Effector memory CD8-positive, alpha-beta T cell (primary cell): Measurements from ENCODE around the gene RUFY1.

Experiments
- ATAC-seq: fragments of 150-1000 bp; cut with Tn5 transposase; replicated peaks from 2 replicates; pipeline ENCODE4 v1.10.0; 2021; ENCODE audit warnings: mild to moderate bottlenecking, moderate library complexity
- DNase-seq, 3 experiments: peaks; one replicate each; pipeline ENCODE4 v3.0.0; 2021
- H3K27ac Mint-ChIP-seq, 2 donors: one replicate each; pipeline ENCODE4 v1.8.0; 2022; ENCODE audit warnings: mild to moderate bottlenecking in 2 of 2, mixed read lengths in 2 of 2, moderate library complexity in 2 of 2
- H3K27me3 Mint-ChIP-seq, 2 donors: one replicate each; pipeline ENCODE4 v1.8.0; 2022; ENCODE audit warnings: mixed read lengths in 2 of 2
- H3K36me3 Mint-ChIP-seq: one replicate; pipeline ENCODE4 v1.8.0; 2022; ENCODE audit warnings: mild to moderate bottlenecking, moderate library complexity, mixed read lengths; ENCODE audit not compliant: insufficient read depth
- H3K4me1 Mint-ChIP-seq, 2 donors: one replicate each; pipeline ENCODE4 v1.8.0; 2022; ENCODE audit warnings: low read depth in 2 of 2, mixed read lengths in 2 of 2
- H3K4me3 Mint-ChIP-seq, 2 donors: one replicate each; pipeline ENCODE4 v1.8.0; 2022; ENCODE audit warnings: mild to moderate bottlenecking in 2 of 2, mixed read lengths in 2 of 2, moderate library complexity in 2 of 2
- H3K9me3 Mint-ChIP-seq, 2 donors: one replicate each; pipeline ENCODE4 v1.8.0; 2022; ENCODE audit warnings: mixed read lengths in 2 of 2

RUFY1 gene

GRCh38 chr5:179599973-179600372 lies 49.6 kb downstream of the RUFY1 start:
- Mint-ChIP-seq H3K36me3 (peaks cover 74% of the 10 kb centered on the region), H3K27me3 (no peaks in the 10 kb centered on the region), H3K4me1 (no peaks in the 10 kb centered on the region), H3K9me3 (no peaks in the 10 kb centered on the region), H3K27ac (no peak overlapping the region), H3K4me3 (no peak overlapping the region)
- no peak for DNase-seq
- ATAC-seq = no peak

- H3K36me3 Mint-ChIP-seq = peaks cover 70% of the 10 kb centered on the region
- no peaks in the 10 kb centered on the region for H3K27me3 Mint-ChIP-seq
- no peaks in the 10 kb centered on the region for H3K9me3 Mint-ChIP-seq
- DNase-seq = no peak
- H3K27ac Mint-ChIP-seq = peak overlapping the region in 1 of 2 donors; percentile 26
- no peak overlapping the region for H3K4me3 Mint-ChIP-seq
- no peak for ATAC-seq
- H3K4me1 Mint-ChIP-seq = peaks cover 1 to 2% of the 10 kb centered on the region in 2 donors
Observed at GRCh38 chr5:179601871-179602625, 51.7 kb downstream of the RUFY1 start.

GRCh38 chr5:179603308-179603707 lies 53.0 kb downstream of the RUFY1 start:
- ATAC-seq (no peak), DNase-seq (no peak)
- Mint-ChIP-seq H3K9me3 (no peaks in the 10 kb centered on the region), H3K27ac (peak overlapping the region in 1 of 2 donors; percentile 35), H3K36me3 (peaks cover 72% of the 10 kb centered on the region), H3K4me1 (peaks cover 8 to 11% of the 10 kb centered on the region in 2 donors), H3K27me3 (no peaks in the 10 kb centered on the region), H3K4me3 (no peak overlapping the region)

- peaks cover 20 to 28% of the 10 kb centered on the region in 2 donors for H3K4me1 Mint-ChIP-seq
- H3K27ac Mint-ChIP-seq = peak overlapping the region in 1 of 2 donors; percentile 89
Observed at GRCh38 chr5:179605026-179605833, 54.9 kb downstream of the RUFY1 start.

GRCh38 chr5:179606071-179606909 lies 55.9 kb downstream of the RUFY1 start:
- Mint-ChIP-seq H3K36me3 (peaks cover 76% of the 10 kb centered on the region), H3K4me1 (peaks cover 26 to 33% of the 10 kb centered on the region in 2 donors), H3K9me3 (no peaks in the 10 kb centered on the region), H3K27me3 (no peaks in the 10 kb centered on the region), H3K27ac (peak overlapping the region in 1 of 2 donors; percentile 89), H3K4me3 (no peak overlapping the region)
- DNase-seq (no peak), ATAC-seq (no peak)

More at GRCh38 chr5:179605026-179605833, 54.9 kb downstream of the RUFY1 start:
- H3K36me3 Mint-ChIP-seq = peaks cover 72% of the 10 kb centered on the region
- no peak overlapping the region for H3K4me3 Mint-ChIP-seq
- no peaks in the 10 kb centered on the region for H3K9me3 Mint-ChIP-seq
- DNase-seq (no peak), ATAC-seq (no peak)
- H3K27me3 Mint-ChIP-seq = no peaks in the 10 kb centered on the region

GRCh38 chr5:179606910-179607159 lies 56.5 kb downstream of the RUFY1 start:
- H3K27me3 Mint-ChIP-seq = no peaks in the 10 kb centered on the region
- peaks cover 76% of the 10 kb centered on the region for H3K36me3 Mint-ChIP-seq
- H3K27ac Mint-ChIP-seq = peak overlapping the region in 1 of 2 donors; percentile 73
- H3K4me1 Mint-ChIP-seq = peaks cover 28 to 36% of the 10 kb centered on the region in 2 donors
- no peak for DNase-seq
- H3K4me3 Mint-ChIP-seq = no peak overlapping the region
- H3K9me3 Mint-ChIP-seq = no peaks in the 10 kb centered on the region
- ATAC-seq = no peak

GRCh38 chr5:179607160-179607931 lies 57.0 kb downstream of the RUFY1 start:
- ATAC-seq = peak; percentile 5
- H3K27ac Mint-ChIP-seq = peak overlapping the region in 1 of 2 donors; percentile 82
- no peaks in the 10 kb centered on the region for H3K9me3 Mint-ChIP-seq
- peaks cover 80% of the 10 kb centered on the region for H3K36me3 Mint-ChIP-seq
- no peaks in the 10 kb centered on the region for H3K27me3 Mint-ChIP-seq
- H3K4me3 Mint-ChIP-seq = no peak overlapping the region
- no peak for DNase-seq
- H3K4me1 Mint-ChIP-seq = peaks cover 31 to 39% of the 10 kb centered on the region in 2 donors

GRCh38 chr5:179608131-179608581 lies 57.8 kb downstream of the RUFY1 start:
- Mint-ChIP-seq H3K4me3 (peak overlapping the region in 1 of 2 donors; percentile 37), H3K27ac (peak overlapping the region; percentile 57 to 82), H3K9me3 (no peaks in the 10 kb centered on the region), H3K27me3 (no peaks in the 10 kb centered on the region), H3K4me1 (peaks cover 34 to 46% of the 10 kb centered on the region in 2 donors), H3K36me3 (peaks cover 84% of the 10 kb centered on the region)
- DNase-seq (peak in 1 of 3 experiments; percentile 34), ATAC-seq (peak; percentile 78)

- ATAC-seq (no peak), DNase-seq (no peak)
- Mint-ChIP-seq H3K27me3 (no peaks in the 10 kb centered on the region), H3K4me3 (peak overlapping the region; percentile 1 to 7), H3K27ac (peak overlapping the region; percentile 57 to 82), H3K9me3 (no peaks in the 10 kb centered on the region), H3K4me1 (peaks cover 38 to 58% of the 10 kb centered on the region in 2 donors), H3K36me3 (peaks cover 86% of the 10 kb centered on the region)
Observed at GRCh38 chr5:179609834-179610108, 59.4 kb downstream of the RUFY1 start.

- no peak for DNase-seq
- Mint-ChIP-seq H3K27me3 (no peaks in the 10 kb centered on the region), H3K27ac (peak overlapping the region; percentile 78 to 82), H3K36me3 (peaks cover 90% of the 10 kb centered on the region), H3K9me3 (no peaks in the 10 kb centered on the region), H3K4me3 (peak overlapping the region; percentile 7 to 31), H3K4me1 (peaks cover 38 to 60% of the 10 kb centered on the region in 2 donors)
- ATAC-seq = no peak
Observed at GRCh38 chr5:179610109-179610902, 60.0 kb downstream of the RUFY1 start.

- DNase-seq = no peak
- Mint-ChIP-seq H3K4me3 (peak overlapping the region in 1 of 2 donors; percentile 31), H3K27me3 (no peaks in the 10 kb centered on the region), H3K4me1 (peaks cover 39 to 64% of the 10 kb centered on the region in 2 donors), H3K9me3 (no peaks in the 10 kb centered on the region), H3K27ac (peak overlapping the region; percentile 78 to 82), H3K36me3 (peaks cover 94% of the 10 kb centered on the region)
- no peak for ATAC-seq
Observed at GRCh38 chr5:179610903-179611265, 60.5 kb downstream of the RUFY1 start.
